Measurements from ENCODE around the gene HMGN3. TPM values are rescaled to one million over a fixed set of nuclear protein-coding genes. Genes with fewer than 3 reads are reported as not detected.
A peak's percentile ranks its signal among the peaks of the same experiment; 100 is the strongest.

Gene HMGN3
- polyA plus RNA-seq, 1 donor from 2014 or later: 121 TPM

DNA sequence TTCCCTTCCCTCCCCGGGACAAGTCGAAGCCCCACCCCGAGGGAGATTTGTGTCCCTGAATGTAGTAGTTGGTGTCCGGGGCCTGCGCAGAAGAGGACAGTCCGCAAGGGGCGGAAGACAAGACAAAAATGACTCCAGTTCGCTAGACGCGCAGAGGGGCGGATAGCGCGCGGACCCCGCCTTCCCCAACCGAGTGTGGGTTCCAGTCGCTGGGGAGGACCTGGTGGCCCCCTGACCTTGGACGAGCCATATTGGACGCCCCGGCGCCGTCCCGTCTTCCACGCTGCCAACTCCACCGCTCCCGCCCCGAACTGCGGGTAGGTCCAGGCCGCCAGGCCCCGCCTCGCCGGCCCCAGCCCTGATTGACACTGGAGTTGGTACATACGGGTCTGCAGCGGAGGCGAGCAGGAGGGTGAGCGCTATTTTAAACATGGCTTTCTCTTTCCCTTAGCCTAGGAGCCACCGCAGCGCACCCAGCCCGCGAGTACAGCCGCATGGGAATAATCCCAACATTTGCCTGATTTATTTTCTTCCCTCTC, 802 bp downstream of the HMGN3 start:
- no peaks in the 10 kb centered on the region for H3K36me3 ChIP-seq (ENCODE audit: insufficient read depth, low read length)
- no peaks in the 10 kb centered on the region for H3K9me3 ChIP-seq (ENCODE audit: low read length)
- H3K4me3 ChIP-seq (ENCODE audit: low read length): peak overlapping the region; percentile 71
- H3K27me3 ChIP-seq (ENCODE audit: insufficient read depth, low read depth, low read length): no peaks in the 10 kb centered on the region
- no peaks in the 10 kb centered on the region for H4K20me1 ChIP-seq (ENCODE audit: insufficient read depth)
- peak overlapping the region; percentile 61 for H3K4me2 ChIP-seq (ENCODE audit: low read length)
- H3K79me2 ChIP-seq (replicated peaks; ENCODE audit: insufficient read depth, low read length): peaks cover 41% of the 10 kb centered on the region
- peak overlapping the region; percentile 60 for H3K9ac ChIP-seq (ENCODE audit: low read length)
- peak overlapping the region; percentile 11 for H2AFZ ChIP-seq (ENCODE audit: low read depth, low read length)
- peak overlapping the region; percentile 18 for H3K27ac ChIP-seq (ENCODE audit: low read length)
- TF ChIP-seq TAF1 (IDR thresholded peaks at IDR 0.05; ENCODE audit: low read depth): no peak
- TF ChIP-seq CTCF (IDR thresholded peaks at IDR 0.05; ENCODE audit: poor library complexity, severe bottlenecking): peak; percentile 37
- no peaks in the 10 kb centered on the region for H3K9me2 ChIP-seq (ENCODE audit: insufficient read depth, low read length)
- no peaks in the 10 kb centered on the region for H3F3A ChIP-seq (ENCODE audit: insufficient read depth, low read length, poor library complexity, severe bottlenecking)

DNA sequence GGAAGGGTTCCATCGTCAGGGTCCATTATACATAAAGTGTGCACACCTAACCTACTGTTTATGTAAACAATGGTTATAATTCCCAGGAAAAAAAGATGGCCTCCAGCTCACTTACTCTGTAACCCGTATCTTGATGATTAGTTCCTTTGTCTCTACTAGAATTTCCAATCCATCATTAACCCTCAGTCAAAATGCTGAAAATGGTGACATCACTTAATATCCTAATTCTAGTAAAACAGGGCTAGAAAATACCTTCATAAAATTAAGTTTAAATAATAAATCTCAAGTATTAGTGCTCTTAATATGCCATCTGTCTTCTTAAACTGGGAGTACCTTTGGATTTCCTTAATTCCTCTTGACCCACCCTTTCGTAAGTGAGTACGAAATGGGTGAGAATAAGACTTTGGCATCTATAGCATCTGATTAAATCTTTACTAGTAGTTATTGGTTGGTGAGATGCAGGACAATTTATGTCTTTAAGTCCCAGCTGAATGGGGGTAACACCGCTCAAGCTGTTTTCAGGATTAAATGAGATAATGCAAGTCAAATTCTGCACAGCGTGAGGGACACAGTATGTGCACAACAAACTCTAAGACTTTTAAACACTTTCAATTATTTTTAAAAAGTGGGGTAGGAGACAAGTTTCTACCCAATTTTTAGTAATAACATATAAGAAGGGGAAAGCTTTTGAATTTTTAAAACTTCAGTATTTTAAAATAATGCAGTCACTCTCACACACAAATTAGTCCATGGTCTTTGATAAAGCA, 1.6 kb downstream of the HMGN3 start:
- Histone ChIP-seq H3F3A (ENCODE audit: insufficient read depth, low read length, poor library complexity, severe bottlenecking) (no peaks in the 10 kb centered on the region), H3K36me3 (ENCODE audit: insufficient read depth, low read length) (no peaks in the 10 kb centered on the region), H3K9me3 (ENCODE audit: low read length) (no peaks in the 10 kb centered on the region), H3K9ac (ENCODE audit: low read length) (peak overlapping the region; percentile 60), H2AFZ (ENCODE audit: low read depth, low read length) (no peak overlapping the region), H3K27ac (ENCODE audit: low read length) (no peak overlapping the region), H3K9me2 (ENCODE audit: insufficient read depth, low read length) (no peaks in the 10 kb centered on the region), H4K20me1 (ENCODE audit: insufficient read depth) (no peaks in the 10 kb centered on the region), H3K27me3 (ENCODE audit: insufficient read depth, low read depth, low read length) (no peaks in the 10 kb centered on the region), H3K79me2 (replicated peaks; ENCODE audit: insufficient read depth, low read length) (peaks cover 49% of the 10 kb centered on the region), H3K4me2 (ENCODE audit: low read length) (peak overlapping the region; percentile 61), H3K4me3 (ENCODE audit: low read length) (peak overlapping the region; percentile 71)
- TF ChIP-seq RAD21 (conservative IDR thresholded peaks at IDR 0.05) (no peak), CTCF (IDR thresholded peaks at IDR 0.05; ENCODE audit: poor library complexity, severe bottlenecking) (no peak), SMC3 (conservative IDR thresholded peaks at IDR 0.05; ENCODE audit: poor library complexity) (no peak), EP300 (conservative IDR thresholded peaks at IDR 0.05; ENCODE audit: poor library complexity, severe bottlenecking) (no peak), POLR2AphosphoS5 (IDR thresholded peaks at IDR 0.05) (no peak), MXI1 (conservative IDR thresholded peaks at IDR 0.05; ENCODE audit: poor library complexity, severe bottlenecking) (no peak), TAF1 (IDR thresholded peaks at IDR 0.05; ENCODE audit: low read depth) (no peak), EZH2 (IDR thresholded peaks at IDR 0.05; ENCODE audit: borderline replicate concordance, insufficient read depth, low read length, poor library complexity, severe bottlenecking) (no peak)
- TF ChIP-seq, protein P1, sequence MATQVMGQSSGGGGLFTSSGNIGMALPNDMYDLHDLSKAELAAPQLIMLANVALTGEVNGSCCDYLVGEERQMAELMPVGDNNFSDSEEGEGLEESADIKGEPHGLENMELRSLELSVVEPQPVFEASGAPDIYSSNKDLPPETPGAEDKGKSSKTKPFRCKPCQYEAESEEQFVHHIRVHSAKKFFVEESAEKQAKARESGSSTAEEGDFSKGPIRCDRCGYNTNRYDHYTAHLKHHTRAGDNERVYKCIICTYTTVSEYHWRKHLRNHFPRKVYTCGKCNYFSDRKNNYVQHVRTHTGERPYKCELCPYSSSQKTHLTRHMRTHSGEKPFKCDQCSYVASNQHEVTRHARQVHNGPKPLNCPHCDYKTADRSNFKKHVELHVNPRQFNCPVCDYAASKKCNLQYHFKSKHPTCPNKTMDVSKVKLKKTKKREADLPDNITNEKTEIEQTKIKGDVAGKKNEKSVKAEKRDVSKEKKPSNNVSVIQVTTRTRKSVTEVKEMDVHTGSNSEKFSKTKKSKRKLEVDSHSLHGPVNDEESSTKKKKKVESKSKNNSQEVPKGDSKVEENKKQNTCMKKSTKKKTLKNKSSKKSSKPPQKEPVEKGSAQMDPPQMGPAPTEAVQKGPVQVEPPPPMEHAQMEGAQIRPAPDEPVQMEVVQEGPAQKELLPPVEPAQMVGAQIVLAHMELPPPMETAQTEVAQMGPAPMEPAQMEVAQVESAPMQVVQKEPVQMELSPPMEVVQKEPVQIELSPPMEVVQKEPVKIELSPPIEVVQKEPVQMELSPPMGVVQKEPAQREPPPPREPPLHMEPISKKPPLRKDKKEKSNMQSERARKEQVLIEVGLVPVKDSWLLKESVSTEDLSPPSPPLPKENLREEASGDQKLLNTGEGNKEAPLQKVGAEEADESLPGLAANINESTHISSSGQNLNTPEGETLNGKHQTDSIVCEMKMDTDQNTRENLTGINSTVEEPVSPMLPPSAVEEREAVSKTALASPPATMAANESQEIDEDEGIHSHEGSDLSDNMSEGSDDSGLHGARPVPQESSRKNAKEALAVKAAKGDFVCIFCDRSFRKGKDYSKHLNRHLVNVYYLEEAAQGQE (IDR thresholded peaks at IDR 0.05; ENCODE audit: borderline replicate concordance): no peak
